Measurements from ENCODE around the gene HORMAD2.

- no peak for TF ChIP-seq TAF1 (IDR thresholded peaks at IDR 0.05; ENCODE audit: borderline replicate concordance, insufficient read depth, low read length)
- TF ChIP-seq POLR2AphosphoS5 (IDR thresholded peaks at IDR 0.05; ENCODE audit: low read depth, low read length) = no peak
Measured at GRCh38 chr22:30105483-30105882, 25.2 kb downstream of the HORMAD2 start.

Data from PFSK-1 (cell line).